HG03097 (cell line): ENCODE results near the gene STEAP2.
"Not testable (repeated sequence)": the region's sequence is repeated elsewhere in the genome, so short reads cannot be mapped to it uniquely, and the experiment has no call there.

Experiments
- ATAC-seq: cut with Tn5 transposase; IDR thresholded peaks from one replicate; pipeline ENCODE4 v1.9.1; 2021; ENCODE audit not compliant: unreplicated experiment, low FRiP score

Gene STEAP2

GRCh38 chr7:90211391-90212148, at the start of gene STEAP2:
Gene STEAP2 (plus strand): TSS chr7:90211740. CDS start chr7:90225083, 13,343 bp downstream.
- ATAC-seq = peak; percentile 95

DNA sequence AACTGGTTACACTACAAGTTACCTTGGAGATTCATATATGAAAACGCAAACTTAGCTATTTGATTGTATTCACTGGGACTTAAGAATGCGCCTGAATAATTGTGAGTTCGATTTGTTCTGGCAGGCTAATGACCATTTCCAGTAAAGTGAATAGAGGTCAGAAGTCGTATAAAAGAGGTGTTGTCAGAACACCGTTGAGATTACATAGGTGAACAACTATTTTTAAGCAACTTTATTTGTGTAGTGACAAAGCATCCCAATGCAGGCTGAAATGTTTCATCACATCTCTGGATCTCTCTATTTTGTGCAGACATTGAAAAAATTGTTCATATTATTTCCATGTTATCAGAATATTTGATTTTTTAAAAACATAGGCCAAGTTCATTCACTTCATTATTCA, 48.0 kb upstream of the STEAP2 start:
- ATAC-seq = no peak

- no peak for ATAC-seq
These were observed 45.8 kb upstream of the STEAP2 start for GRCh38 chr7:90165724-90166123.

GRCh38 chr7:90166153-90166552, 45.4 kb upstream of the STEAP2 start:
- no peak for ATAC-seq

DNA sequence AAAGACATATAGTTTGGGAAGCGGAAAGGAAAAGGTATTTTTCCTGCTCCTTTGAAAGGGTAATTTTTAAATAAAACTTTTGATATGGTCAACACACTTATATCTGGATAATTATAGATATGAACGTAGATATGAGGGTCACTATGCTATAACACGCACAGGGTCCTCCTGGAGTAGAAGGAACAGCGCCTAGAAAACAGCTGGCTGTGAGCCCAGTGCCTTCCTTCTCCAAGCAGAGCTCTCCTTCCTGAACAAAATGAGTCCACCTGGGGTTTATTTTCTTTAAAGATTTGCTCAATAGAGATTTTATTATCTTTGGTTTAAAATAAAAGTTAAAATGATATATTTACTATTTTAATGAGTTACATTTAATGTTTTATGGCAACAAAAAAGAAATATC, 44.2 kb upstream of the STEAP2 start:
- no peak for ATAC-seq

DNA sequence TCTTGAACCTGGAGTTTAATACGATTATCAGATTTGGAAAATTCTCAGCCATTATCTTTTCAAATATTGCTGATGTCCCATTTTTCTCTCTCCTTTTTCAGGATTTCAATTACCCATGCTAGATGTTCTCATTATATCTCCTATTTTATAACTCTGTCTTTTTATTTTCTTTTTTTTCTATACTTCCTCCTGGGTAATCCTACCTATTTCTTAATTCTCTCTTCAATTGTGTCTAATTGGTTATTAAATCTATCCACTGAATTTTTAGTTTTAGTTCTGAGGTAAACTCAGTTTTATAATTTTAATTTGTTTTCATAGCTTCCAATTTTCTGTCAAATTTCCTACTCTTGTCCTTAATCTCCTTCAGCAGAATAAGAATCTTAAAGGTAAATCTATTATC, 41.6 kb upstream of the STEAP2 start:
- no peak for ATAC-seq

DNA sequence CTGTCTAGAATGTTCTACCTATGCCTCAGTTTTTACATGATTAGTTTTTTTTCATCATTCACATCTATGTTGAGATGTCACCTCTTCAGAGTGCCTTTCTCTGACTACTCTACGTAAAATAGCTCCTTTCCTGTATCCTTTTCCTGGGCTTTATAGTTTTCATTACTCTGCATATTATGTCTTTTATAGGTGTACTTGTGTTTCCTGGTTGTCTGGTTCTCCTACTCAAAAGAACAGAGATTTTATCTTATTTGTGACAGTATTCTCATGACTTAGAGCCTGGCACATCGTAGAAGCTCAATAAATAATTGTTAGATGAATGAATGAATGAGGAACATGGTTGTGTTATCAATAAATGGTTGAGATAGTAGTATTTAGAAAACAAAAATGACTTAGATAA, 39.4 kb upstream of the STEAP2 start:
- ATAC-seq = no peak

DNA sequence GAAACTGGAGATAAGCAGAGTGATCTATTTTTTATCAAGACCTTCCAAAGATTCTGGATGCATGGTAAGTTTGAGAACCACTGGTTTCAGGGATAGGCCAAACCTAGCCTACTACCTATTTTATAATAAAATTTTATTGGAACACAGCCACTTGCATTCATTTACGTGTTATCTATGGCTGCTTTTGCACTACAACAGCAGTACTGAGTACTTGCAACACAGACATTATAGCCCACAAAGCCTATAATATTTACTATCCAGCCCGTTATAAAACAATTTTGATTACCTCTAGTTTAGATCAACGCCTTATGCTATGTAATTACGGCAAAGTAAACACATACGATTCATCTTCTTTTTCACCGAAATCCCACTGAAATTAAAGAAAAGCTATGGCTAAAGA, 38.9 kb upstream of the STEAP2 start:
- ATAC-seq = no peak

- peak; percentile 94 for ATAC-seq
These were observed 38.3 kb upstream of the STEAP2 start for GRCh38 chr7:90173127-90173844.

GRCh38 chr7:90175667-90176066, 35.9 kb upstream of the STEAP2 start:
- ATAC-seq = no peak

DNA sequence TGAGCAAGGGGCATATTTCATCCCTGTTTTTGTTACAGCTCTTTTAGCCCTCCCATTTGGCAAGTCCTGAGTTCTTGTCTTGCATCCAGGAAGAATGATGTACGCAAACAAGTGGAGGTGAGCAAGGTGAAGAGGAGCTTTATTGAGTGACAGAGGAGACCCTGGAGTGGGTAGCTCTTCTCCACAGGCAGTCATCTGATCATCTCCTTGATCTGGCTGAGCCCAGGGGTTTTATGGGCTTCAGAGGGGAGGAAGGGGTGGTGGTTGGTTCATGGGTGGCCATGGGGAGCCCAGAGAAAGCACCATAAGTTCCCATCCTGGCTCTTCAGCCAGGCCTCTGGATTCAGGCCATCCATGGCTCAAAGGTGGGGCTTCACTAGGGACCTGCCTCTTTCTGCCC, 35.3 kb upstream of the STEAP2 start:
- no peak for ATAC-seq

DNA sequence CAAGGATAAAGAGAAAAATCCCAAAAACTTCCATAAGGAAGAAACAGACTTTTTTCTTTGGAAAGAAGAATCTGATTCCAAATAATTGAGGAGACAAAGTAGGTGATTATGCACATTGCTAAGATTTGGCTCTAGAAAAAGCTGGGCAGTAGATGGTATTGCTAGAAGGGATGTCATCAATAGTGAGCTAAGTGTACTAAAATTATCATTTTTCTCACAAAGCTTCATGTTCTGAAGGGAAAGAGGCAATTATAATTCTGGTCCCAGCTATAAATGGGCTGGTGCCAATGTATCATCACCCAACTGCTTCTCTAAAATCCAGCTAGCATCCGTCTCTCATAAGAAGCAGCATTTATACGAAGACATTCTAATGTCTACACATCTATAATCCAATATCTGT, 33.4 kb upstream of the STEAP2 start:
- ATAC-seq = no peak

DNA sequence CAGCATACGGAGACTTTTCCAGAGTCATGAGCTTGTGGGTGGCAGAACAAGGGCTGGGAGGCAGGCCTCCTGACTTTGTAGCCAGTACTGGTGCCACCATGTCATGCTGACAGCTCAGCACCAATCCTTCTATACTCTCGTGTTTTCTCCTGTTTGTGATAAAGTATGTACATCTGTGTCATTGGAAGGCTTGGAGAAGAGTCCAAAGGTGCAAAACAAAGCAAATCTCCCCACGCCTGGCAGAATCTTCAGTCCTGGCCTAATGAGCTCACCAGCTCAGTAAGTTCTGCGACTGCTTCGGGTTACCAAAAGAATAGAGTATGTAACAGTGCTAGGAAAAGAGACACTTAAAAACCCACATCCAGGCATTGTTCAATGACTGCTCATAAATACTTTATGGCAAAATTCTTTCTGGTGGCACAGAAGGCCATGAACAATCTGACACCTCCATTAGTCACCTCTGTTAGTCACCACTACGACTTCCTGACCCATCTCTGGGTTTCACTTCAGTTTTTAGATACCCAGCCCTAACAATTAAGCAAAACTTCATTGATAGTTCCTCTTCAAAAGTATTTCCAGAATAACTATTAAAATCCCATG, 32.8 kb upstream of the STEAP2 start:
- ATAC-seq = peak; percentile 96

DNA sequence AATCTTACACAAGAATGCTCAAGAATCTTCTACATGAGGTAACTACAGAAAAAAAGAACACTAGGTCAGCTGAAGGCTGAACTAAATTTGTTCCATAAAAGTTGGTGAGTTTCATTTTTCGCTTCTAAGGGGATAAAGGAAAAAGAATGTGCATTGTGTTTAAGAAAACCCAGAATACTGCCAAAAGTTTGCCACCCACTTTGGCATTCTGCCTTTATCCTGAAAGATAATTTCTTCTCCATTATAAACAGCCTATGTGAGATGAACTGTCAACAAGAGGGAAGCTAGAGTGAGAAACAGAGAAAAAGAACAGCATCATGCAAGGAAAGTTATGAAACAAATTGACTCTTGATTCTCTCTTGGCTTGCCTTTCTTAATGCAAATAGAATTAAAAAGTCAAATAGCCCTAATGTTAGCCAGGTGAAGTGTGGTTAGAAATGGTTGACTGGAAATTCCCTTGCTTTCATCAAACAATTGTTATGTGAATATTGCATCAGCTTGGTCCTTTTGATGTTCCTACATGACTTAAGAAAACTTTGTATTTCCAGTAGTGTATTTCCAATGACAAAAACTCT, 31.4 kb upstream of the STEAP2 start:
- ATAC-seq = no peak

DNA sequence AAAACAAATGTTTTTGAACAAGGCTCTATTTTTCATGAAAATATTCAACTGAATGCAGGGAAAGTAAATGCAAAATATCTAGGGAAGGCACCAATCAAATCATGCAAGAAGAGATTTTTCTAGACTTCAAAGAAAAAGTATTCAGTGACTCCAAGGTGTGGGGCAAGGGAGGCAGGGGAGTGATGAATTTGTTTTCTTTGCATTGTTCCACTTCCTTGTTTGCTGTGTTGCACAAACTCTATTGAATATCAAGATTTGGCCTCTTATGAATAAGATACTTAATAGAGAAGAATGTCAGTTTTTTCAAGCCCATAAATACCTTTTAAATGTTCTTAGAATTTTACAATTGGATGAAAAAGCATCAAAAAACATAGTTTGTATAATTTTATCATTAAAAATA, 30.9 kb upstream of the STEAP2 start:
- ATAC-seq = no peak

DNA sequence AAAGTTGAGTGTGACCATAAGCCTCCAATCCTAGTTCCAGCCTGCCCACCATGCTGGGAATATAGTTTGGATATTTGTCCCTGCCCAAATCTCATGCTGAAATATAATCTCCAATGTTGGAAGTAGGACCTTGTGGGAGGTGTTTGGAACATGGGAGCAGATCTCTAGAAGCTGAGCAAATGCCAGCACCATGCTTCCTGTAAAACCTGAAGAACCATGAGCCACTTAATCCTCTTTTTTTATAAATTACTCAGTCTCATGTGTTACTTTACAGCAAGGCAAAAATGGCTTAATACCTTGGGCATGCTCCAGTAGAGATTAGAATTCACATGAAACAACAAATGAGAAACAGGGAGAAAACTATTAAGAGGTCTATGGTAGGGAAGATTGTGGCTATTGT, 30.1 kb upstream of the STEAP2 start:
- no peak for ATAC-seq

GRCh38 chr7:90186290-90186689, 25.2 kb upstream of the STEAP2 start:
- not testable (repeated sequence) for ATAC-seq

DNA sequence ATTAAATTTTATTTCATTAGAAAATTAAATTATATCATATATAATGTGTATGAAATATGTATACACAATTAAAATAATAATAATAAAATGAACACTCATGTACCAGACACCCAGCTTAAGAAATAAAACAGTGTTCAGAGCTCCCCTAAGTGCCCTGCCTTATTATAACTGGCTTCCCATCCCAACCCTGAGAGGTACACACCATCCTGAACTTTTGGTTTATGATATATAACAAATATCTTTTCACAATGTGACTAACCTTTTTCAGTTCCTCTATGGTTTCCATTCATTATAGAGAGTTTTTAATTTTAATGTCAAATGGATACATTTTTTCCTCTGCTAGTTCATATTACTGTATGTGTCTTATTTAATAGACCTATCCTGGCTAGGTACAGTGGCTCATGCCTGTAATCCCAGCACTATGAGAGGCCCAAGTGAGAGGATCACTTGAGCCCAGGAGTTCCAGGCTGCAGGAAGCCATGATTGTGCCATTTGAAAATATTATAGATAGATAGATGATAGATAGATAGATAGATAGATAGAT, 24.0 kb upstream of the STEAP2 start:
- ATAC-seq = no peak

DNA sequence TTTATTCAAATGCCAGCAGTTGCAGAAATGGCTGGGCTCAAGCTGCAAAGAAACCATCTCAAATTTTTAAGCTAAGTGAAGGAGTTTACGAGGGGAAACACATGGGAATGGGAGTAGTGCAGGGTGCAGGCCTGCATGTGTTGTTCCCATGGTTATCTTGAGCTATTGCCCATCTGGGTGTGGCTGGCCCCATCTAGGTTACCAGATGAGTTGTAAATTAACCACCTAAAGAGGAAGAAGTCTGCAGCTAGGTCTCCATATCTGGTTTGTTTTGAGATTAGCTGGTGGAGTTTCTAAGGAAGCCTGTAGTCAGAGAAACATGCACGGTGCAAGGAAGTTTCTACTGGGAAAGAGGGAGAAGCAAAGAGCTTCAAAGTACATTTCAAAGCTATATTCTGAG, 23.3 kb upstream of the STEAP2 start:
- ATAC-seq = peak; percentile 96

GRCh38 chr7:90190995-90191394, 20.5 kb upstream of the STEAP2 start:
- no peak for ATAC-seq

GRCh38 chr7:90191648-90192047, 19.9 kb upstream of the STEAP2 start:
- ATAC-seq = no peak
